Large intestine (tissue), 3 donors: Measurements from ENCODE around the gene WRNIP1. TPM values are rescaled to one million over a fixed set of nuclear protein-coding genes. Genes with fewer than 3 reads are reported as not detected.

Experiments used
- DNase-seq, 2 donors: peaks; one replicate each; pipeline versions ENCODE4 v3.0.0 to v3.0.0-alpha.2; 2013
- H3K27ac ChIP-seq: one replicate; pipeline ENCODE4 v1.5.1; 2013; ENCODE audit warnings: low read length
- H3K27me3 ChIP-seq: 2 replicates; pipeline ENCODE4 v1.6.1; 2013; ENCODE audit warnings: low read length; ENCODE audit not compliant: control insufficient read depth, insufficient read depth
- H3K36me3 ChIP-seq: 2 replicates; pipeline ENCODE4 v1.6.1; 2013; ENCODE audit warnings: low read length; ENCODE audit not compliant: control insufficient read depth, insufficient read depth
- H3K4me1 ChIP-seq: one replicate; pipeline ENCODE4 v1.6.1; 2013; ENCODE audit warnings: low read length; ENCODE audit not compliant: control insufficient read depth, insufficient read depth
- H3K4me3 ChIP-seq: one replicate; pipeline ENCODE4 v1.5.1; 2013; ENCODE audit warnings: low read length
- H3K9me3 ChIP-seq: one replicate; pipeline ENCODE4 v1.6.1; 2013; ENCODE audit warnings: mild to moderate bottlenecking, low read depth, low read length, moderate library complexity; ENCODE audit not compliant: control insufficient read depth
- whole genome bisulfite sequencing: methylation state at CpG from one replicate; pipeline ENCODE4 v1.1.5; 2013; ENCODE audit warnings: low lambda C conversion rate; ENCODE audit not compliant: insufficient coverage; 5-methylcytosine and 5-hydroxymethylcytosine counted together
- polyA plus RNA-seq: library from polyadenylated mRNA; unstranded; fragments of 120-200 nt; gene quantifications from one replicate; pipeline ENCODE4 v1.2.1, GENCODE V29; 2013

The WRNIP1 gene
- polyA plus RNA-seq, 1 donor: 40.4 TPM

DNA sequence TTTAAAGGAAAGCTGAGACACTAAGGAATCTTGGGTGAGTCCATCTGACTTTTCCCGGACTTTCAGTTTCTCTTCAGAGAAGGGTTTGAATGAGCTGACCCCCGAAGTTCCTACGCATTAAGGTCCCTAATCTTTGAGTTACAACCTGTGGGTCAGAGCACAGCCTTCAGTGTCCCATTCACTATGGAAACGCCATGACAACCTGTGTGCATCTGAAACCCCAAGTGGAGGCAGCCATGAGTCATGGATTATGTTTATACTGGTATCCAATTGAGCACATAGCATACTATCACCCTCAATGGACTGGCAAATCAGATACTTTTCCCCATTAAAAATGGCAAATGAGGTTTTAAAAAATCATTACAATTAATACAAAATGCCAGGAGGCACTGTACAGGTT, 25.9 kb upstream of the WRNIP1 start:
- no peaks in the 10 kb centered on the region for H3K27me3 ChIP-seq
- no peak overlapping the region for H3K27ac ChIP-seq
- peaks cover 3% of the 10 kb centered on the region for H3K4me1 ChIP-seq
- no peaks in the 10 kb centered on the region for H3K36me3 ChIP-seq
- no peak for DNase-seq
- no peaks in the 10 kb centered on the region for H3K9me3 ChIP-seq
- no peak overlapping the region for H3K4me3 ChIP-seq
- no CpG with 5 or more reads among the region's 4 CpGs for WGBS

DNA sequence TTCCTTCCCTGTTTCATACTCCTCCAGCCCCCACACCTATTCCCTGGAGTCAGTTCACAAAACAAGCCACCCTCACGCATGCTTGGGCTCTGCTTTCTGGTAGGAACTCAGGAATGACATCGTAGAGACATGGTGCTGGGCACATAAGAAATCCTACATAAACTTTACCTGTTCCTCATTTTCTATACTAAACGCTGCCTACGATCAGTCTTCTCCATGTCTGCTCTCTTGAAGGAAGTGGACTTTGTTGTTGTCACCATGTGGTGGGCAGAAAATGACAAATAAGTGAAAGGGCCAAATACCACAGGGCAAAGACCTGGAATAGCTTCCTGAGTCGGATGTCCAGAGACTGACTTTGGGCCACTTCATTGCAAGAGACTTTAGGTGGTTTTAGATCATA, 24.6 kb upstream of the WRNIP1 start:
- DNase-seq: no peak
- H3K27ac ChIP-seq: no peak overlapping the region
- no peaks in the 10 kb centered on the region for H3K9me3 ChIP-seq
- H3K4me3 ChIP-seq: no peak overlapping the region
- H3K27me3 ChIP-seq: no peaks in the 10 kb centered on the region
- 100% methylated on average over 1 of the region's 5 CpGs for WGBS
- no peaks in the 10 kb centered on the region for H3K36me3 ChIP-seq
- H3K4me1 ChIP-seq: peaks cover 3% of the 10 kb centered on the region

GRCh38 chr6:2741756-2742155, 23.4 kb upstream of the WRNIP1 start:
- no peaks in the 10 kb centered on the region for H3K9me3 ChIP-seq
- peaks cover 3% of the 10 kb centered on the region for H3K4me1 ChIP-seq
- no peak overlapping the region for H3K4me3 ChIP-seq
- no CpG with 5 or more reads among the region's 2 CpGs for WGBS
- no peaks in the 10 kb centered on the region for H3K27me3 ChIP-seq
- no peak overlapping the region for H3K27ac ChIP-seq
- H3K36me3 ChIP-seq: no peaks in the 10 kb centered on the region
- DNase-seq: no peak

DNA sequence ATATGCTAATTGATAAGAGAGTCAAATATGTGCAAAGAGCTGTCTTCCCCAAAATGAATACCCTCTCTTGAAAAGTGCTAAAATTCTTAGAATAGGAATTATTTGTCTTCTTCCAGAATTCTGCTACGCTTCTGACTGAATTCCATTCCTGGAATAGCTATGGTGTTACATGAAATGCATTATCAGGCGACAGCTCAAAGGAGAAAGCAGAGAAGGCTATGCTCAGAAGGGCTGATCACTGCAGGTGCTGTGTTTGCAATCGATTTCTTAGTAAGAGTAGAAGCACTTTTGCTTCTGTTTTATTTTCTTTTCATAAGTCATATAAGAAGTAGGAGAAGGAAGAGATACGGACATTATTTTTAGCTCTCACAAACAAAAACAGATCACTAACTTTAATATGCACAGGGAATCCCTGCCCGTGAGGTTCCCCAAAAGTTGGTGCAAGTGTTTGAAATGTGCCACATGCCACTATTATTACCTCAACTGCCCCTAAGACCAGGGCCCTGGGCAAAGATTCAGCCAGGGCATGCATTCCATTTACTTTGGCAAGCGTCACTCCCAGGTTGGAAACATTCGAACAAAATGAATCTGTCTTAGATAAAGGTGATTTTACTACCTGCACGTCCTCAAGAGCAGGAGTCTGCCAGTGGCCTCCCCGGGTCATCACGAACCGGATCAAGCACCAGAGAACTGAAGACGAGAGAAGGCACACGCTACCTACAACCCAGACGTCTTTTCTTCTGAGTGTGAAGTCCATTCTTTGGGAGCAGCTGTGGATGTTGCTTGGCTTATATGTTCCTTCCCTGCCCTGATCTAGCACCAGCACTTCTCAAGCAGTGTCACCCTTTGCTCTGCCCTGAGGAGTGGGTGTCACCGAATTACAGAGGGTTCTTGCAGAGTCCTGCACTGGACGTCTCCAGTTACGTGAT, 21.6 kb upstream of the WRNIP1 start:
- no peak for DNase-seq
- Histone ChIP-seq H3K9me3 (no peaks in the 10 kb centered on the region), H3K4me3 (no peak overlapping the region), H3K36me3 (no peaks in the 10 kb centered on the region), H3K27ac (no peak overlapping the region), H3K27me3 (no peaks in the 10 kb centered on the region), H3K4me1 (peaks cover 3% of the 10 kb centered on the region)
- WGBS: 83% methylated on average over 1 of the region's 17 CpGs

- no peaks in the 10 kb centered on the region for H3K36me3 ChIP-seq
- WGBS: no CpG with 5 or more reads among the region's 9 CpGs
- no peaks in the 10 kb centered on the region for H3K27me3 ChIP-seq
- H3K4me3 ChIP-seq: no peak overlapping the region
- no peaks in the 10 kb centered on the region for H3K9me3 ChIP-seq
- peaks cover 3% of the 10 kb centered on the region for H3K4me1 ChIP-seq
- no peak overlapping the region for H3K27ac ChIP-seq
- DNase-seq: no peak
Observed at GRCh38 chr6:2744209-2744771, 20.9 kb upstream of the WRNIP1 start.

GRCh38 chr6:2744778-2745177, 20.4 kb upstream of the WRNIP1 start:
- no peak overlapping the region for H3K27ac ChIP-seq

GRCh38 chr6:2745246-2745645, 19.9 kb upstream of the WRNIP1 start:
- DNase-seq: no peak
- Histone ChIP-seq H3K4me3 (no peak overlapping the region), H3K36me3 (no peaks in the 10 kb centered on the region), H3K9me3 (no peaks in the 10 kb centered on the region), H3K4me1 (peaks cover 3% of the 10 kb centered on the region), H3K27ac (no peak overlapping the region), H3K27me3 (no peaks in the 10 kb centered on the region)
- WGBS: 90% methylated on average over 2 of the region's 4 CpGs

More at GRCh38 chr6:2744778-2745177, 20.4 kb upstream of the WRNIP1 start:
- no peaks in the 10 kb centered on the region for H3K9me3 ChIP-seq
- H3K27me3 ChIP-seq: no peaks in the 10 kb centered on the region
- no peak overlapping the region for H3K4me3 ChIP-seq
- H3K4me1 ChIP-seq: peaks cover 3% of the 10 kb centered on the region
- no peaks in the 10 kb centered on the region for H3K36me3 ChIP-seq
- WGBS: 75% methylated on average over 3 of the region's 8 CpGs
- DNase-seq: no peak

- peaks cover 3% of the 10 kb centered on the region for H3K4me1 ChIP-seq
- no peaks in the 10 kb centered on the region for H3K36me3 ChIP-seq
- H3K27me3 ChIP-seq: no peaks in the 10 kb centered on the region
- DNase-seq: no peak
- no peaks in the 10 kb centered on the region for H3K9me3 ChIP-seq
- no peak overlapping the region for H3K27ac ChIP-seq
- WGBS: no CpG with 5 or more reads among the region's 7 CpGs
- no peak overlapping the region for H3K4me3 ChIP-seq
Observed at GRCh38 chr6:2746557-2747061, 18.6 kb upstream of the WRNIP1 start.

DNA sequence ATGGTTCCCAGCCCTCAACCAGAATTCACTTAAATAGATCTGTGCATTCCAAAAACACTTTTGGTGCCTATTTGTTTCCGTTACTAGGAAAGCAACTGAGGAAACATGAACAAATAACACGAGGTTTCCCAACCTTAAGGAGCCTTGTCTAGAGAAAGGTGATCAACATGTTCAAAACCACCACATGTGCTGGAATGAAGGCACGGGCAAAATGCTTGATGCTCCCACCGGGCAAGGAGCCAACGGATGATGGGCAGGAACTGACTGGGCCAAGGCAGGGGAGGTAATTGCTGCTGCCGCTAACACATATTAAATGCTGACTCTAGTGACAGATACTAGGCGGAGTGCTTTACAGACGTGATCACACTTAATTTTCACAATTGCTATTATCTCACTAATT, 17.0 kb upstream of the WRNIP1 start:
- Histone ChIP-seq H3K4me3 (no peak overlapping the region), H3K36me3 (no peaks in the 10 kb centered on the region), H3K4me1 (peaks cover 3% of the 10 kb centered on the region), H3K27ac (no peak overlapping the region), H3K27me3 (no peaks in the 10 kb centered on the region), H3K9me3 (no peaks in the 10 kb centered on the region)
- 60% methylated on average over 1 of the region's 8 CpGs for WGBS
- DNase-seq: no peak

- Histone ChIP-seq H3K4me1 (no peaks in the 10 kb centered on the region), H3K4me3 (no peak overlapping the region), H3K36me3 (no peaks in the 10 kb centered on the region), H3K9me3 (no peaks in the 10 kb centered on the region), H3K27ac (no peak overlapping the region), H3K27me3 (no peaks in the 10 kb centered on the region)
- DNase-seq: peak; percentile 28 to 42
- 0% methylated on average over 2 of the region's 11 CpGs for WGBS
Observed at GRCh38 chr6:2749969-2750600, 15.1 kb upstream of the WRNIP1 start.
